Immature natural killer cell (primary cell): ENCODE measurements around the gene PITPNC1. TPM values are rescaled to one million over a fixed set of nuclear protein-coding genes. Genes with fewer than 3 reads are reported as not detected.
"Not testable (repeated sequence)": the region's sequence is repeated elsewhere in the genome, so short reads cannot be mapped to it uniquely, and the experiment has no call there.

Source experiments
- DNase-seq, 3 donors: peaks; one replicate each; pipeline ENCODE4 v3.0.0; 2022; ENCODE audit warnings: mixed read lengths in 1 of 3
- H3K27ac Mint-ChIP-seq, 6 donors: one replicate each; pipeline ENCODE4 v1.8.0; 2020; ENCODE audit warnings: mixed read lengths in 6 of 6, mild to moderate bottlenecking in 5 of 6, inconsistent platforms in 4 of 6, moderate library complexity in 3 of 6
- H3K27me3 Mint-ChIP-seq, 3 donors: one replicate each; pipeline ENCODE4 v1.8.0; 2020 to 2021; ENCODE audit warnings: low read depth in 3 of 3, mild to moderate bottlenecking in 3 of 3, mixed read lengths in 3 of 3, moderate library complexity in 3 of 3, inconsistent platforms in 1 of 3
- H3K36me3 Mint-ChIP-seq, 3 donors: one replicate each; pipeline ENCODE4 v1.8.0; 2020; ENCODE audit warnings: mixed read lengths in 3 of 3, inconsistent platforms in 2 of 3, mild to moderate bottlenecking in 2 of 3
- H3K4me1 Mint-ChIP-seq, 2 donors: one replicate each; pipeline ENCODE4 v1.8.0; 2020; ENCODE audit warnings: inconsistent platforms in 2 of 2, mild to moderate bottlenecking in 2 of 2, mixed read lengths in 2 of 2, moderate library complexity in 1 of 2
- H3K4me3 Mint-ChIP-seq, 5 donors: one replicate each; pipeline ENCODE4 v1.8.0; 2020; ENCODE audit warnings: mild to moderate bottlenecking in 5 of 5, mixed read lengths in 5 of 5, inconsistent platforms in 3 of 5, moderate library complexity in 3 of 5
- H3K9me3 Mint-ChIP-seq, 6 donors: one replicate each; pipeline ENCODE4 v1.8.0; 2020; ENCODE audit warnings: mild to moderate bottlenecking in 6 of 6, mixed read lengths in 6 of 6, inconsistent platforms in 4 of 6, moderate library complexity in 3 of 6
- polyA plus RNA-seq, 3 donors: library from polyadenylated mRNA; unstranded; fragments of 300-500 nt; fragmentation: Illumina TruSeq; gene quantifications; one replicate each; pipeline ENCODE4 v1.2.3, GENCODE V29; 2021

Gene PITPNC1
- polyA plus RNA-seq, 3 donors from 2014 or later, result 119 to 155 (median 150) TPM

- peak overlapping the region; percentile 73 to 89 (median 86) for H3K27ac Mint-ChIP-seq
- peaks cover 9 to 19% (median 13%) of the 10 kb centered on the region in 3 donors for H3K27me3 Mint-ChIP-seq
- H3K36me3 Mint-ChIP-seq, result peaks cover 3 to 14% (median 8%) of the 10 kb centered on the region in 3 donors
- H3K4me3 Mint-ChIP-seq, result peak overlapping the region; percentile 85 to 96 (median 93)
- peak; percentile 47 to 60 (median 59) for DNase-seq
- H3K4me1 Mint-ChIP-seq, result peaks cover 52% of the 10 kb centered on the region in 2 donors
- H3K9me3 Mint-ChIP-seq, result no peaks in the 10 kb centered on the region
Measured at GRCh38 chr17:67377488-67378453, 690 bp downstream of the PITPNC1 start.

- DNase-seq, result peak; percentile 80 to 86 (median 86)
- peak overlapping the region; percentile 86 to 97 (median 94) for H3K27ac Mint-ChIP-seq
- H3K4me3 Mint-ChIP-seq, result peak overlapping the region; percentile 93 to 96 (median 94)
- peaks cover 9 to 19% (median 13%) of the 10 kb centered on the region in 3 donors for H3K27me3 Mint-ChIP-seq
- H3K4me1 Mint-ChIP-seq, result peaks cover 58 to 59% of the 10 kb centered on the region in 2 donors
- H3K36me3 Mint-ChIP-seq, result peaks cover 3 to 14% (median 8%) of the 10 kb centered on the region in 3 donors
- H3K9me3 Mint-ChIP-seq, result no peaks in the 10 kb centered on the region
Measured at GRCh38 chr17:67378454-67379250, 1.6 kb downstream of the PITPNC1 start.

- peak overlapping the region; percentile 86 to 97 (median 94) for H3K27ac Mint-ChIP-seq
- no peaks in the 10 kb centered on the region for H3K9me3 Mint-ChIP-seq
- H3K4me1 Mint-ChIP-seq, result peaks cover 63 to 64% of the 10 kb centered on the region in 2 donors
- H3K27me3 Mint-ChIP-seq, result peaks cover 9 to 19% (median 13%) of the 10 kb centered on the region in 3 donors
- peak overlapping the region; percentile 93 to 96 (median 94) for H3K4me3 Mint-ChIP-seq
- peaks cover 3 to 14% (median 8%) of the 10 kb centered on the region in 3 donors for H3K36me3 Mint-ChIP-seq
- DNase-seq, result no peak
Measured at GRCh38 chr17:67379251-67379630, 2.2 kb downstream of the PITPNC1 start.

GRCh38 chr17:67381929-67382257, 4.8 kb downstream of the PITPNC1 start:
- H3K9me3 Mint-ChIP-seq, result no peaks in the 10 kb centered on the region
- peak overlapping the region; percentile 76 to 85 (median 82) for H3K27ac Mint-ChIP-seq
- H3K27me3 Mint-ChIP-seq, result peaks cover 7 to 13% (median 11%) of the 10 kb centered on the region in 3 donors
- H3K4me1 Mint-ChIP-seq, result peaks cover 61 to 66% of the 10 kb centered on the region in 2 donors
- no peak for DNase-seq
- peak overlapping the region; percentile 1 to 58 (median 54) for H3K4me3 Mint-ChIP-seq
- H3K36me3 Mint-ChIP-seq, result peaks cover 3 to 14% (median 8%) of the 10 kb centered on the region in 3 donors

GRCh38 chr17:67385122-67385988, 8.3 kb downstream of the PITPNC1 start:
- peaks cover 1 to 6% (median 5%) of the 10 kb centered on the region in 3 donors for H3K27me3 Mint-ChIP-seq
- peaks cover 81% of the 10 kb centered on the region in 2 donors for H3K4me1 Mint-ChIP-seq
- H3K27ac Mint-ChIP-seq, result peak overlapping the region in 4 of 6 donors; percentile 34 to 83 (median 58)
- no peak overlapping the region for H3K4me3 Mint-ChIP-seq
- H3K9me3 Mint-ChIP-seq, result no peaks in the 10 kb centered on the region
- DNase-seq, result no peak
- peaks cover 2 to 11% (median 8%) of the 10 kb centered on the region in 3 donors for H3K36me3 Mint-ChIP-seq

GRCh38 chr17:67386965-67387551, 10.0 kb downstream of the PITPNC1 start:
- DNase-seq, result peak in 2 of 3 donors; percentile 49 to 56
- Mint-ChIP-seq H3K36me3 (peaks cover 2 to 11% (median 3%) of the 10 kb centered on the region in 3 donors), H3K27me3 (peaks cover 6 to 13% (median 12%) of the 10 kb centered on the region in 3 donors), H3K27ac (peak overlapping the region; percentile 74 to 91 (median 84)), H3K4me3 (peak overlapping the region; percentile 32 to 75 (median 64)), H3K4me1 (peaks cover 84 to 88% of the 10 kb centered on the region in 2 donors), H3K9me3 (no peaks in the 10 kb centered on the region)

- H3K9me3 Mint-ChIP-seq, DNase-seq: not testable (repeated sequence)
- peaks cover 0 to 13% (median 2%) of the 10 kb centered on the region in 3 donors for H3K36me3 Mint-ChIP-seq
- peak overlapping the region; percentile 95 to 100 (median 99) for H3K27ac Mint-ChIP-seq
- H3K27me3 Mint-ChIP-seq, result peaks cover 6 to 17% (median 13%) of the 10 kb centered on the region in 3 donors
- peaks cover 85 to 93% of the 10 kb centered on the region in 2 donors for H3K4me1 Mint-ChIP-seq
- H3K4me3 Mint-ChIP-seq, result peak overlapping the region in 1 of 5 donors; percentile 8
Measured at GRCh38 chr17:67388536-67388935, 11.5 kb downstream of the PITPNC1 start.

- peaks cover 6 to 17% (median 17%) of the 10 kb centered on the region in 3 donors for H3K27me3 Mint-ChIP-seq
- peaks cover 0 to 14% (median 2%) of the 10 kb centered on the region in 3 donors for H3K36me3 Mint-ChIP-seq
- no peaks in the 10 kb centered on the region for H3K9me3 Mint-ChIP-seq
- H3K4me3 Mint-ChIP-seq, result peak overlapping the region in 4 of 5 donors; percentile 26 to 95 (median 92)
- no peak for DNase-seq
- H3K27ac Mint-ChIP-seq, result peak overlapping the region; percentile 95 to 100 (median 99)
- peaks cover 85 to 93% of the 10 kb centered on the region in 2 donors for H3K4me1 Mint-ChIP-seq
Measured at GRCh38 chr17:67388986-67389385, 11.9 kb downstream of the PITPNC1 start.

GRCh38 chr17:67390006-67390645, 13.0 kb downstream of the PITPNC1 start:
- Mint-ChIP-seq H3K36me3 (peaks cover 0 to 23% (median 2%) of the 10 kb centered on the region in 3 donors), H3K27ac (peak overlapping the region; percentile 95 to 100 (median 99)), H3K4me1 (peaks cover 89 to 92% of the 10 kb centered on the region in 2 donors), H3K27me3 (peaks cover 6 to 17% (median 17%) of the 10 kb centered on the region in 3 donors), H3K9me3 (no peaks in the 10 kb centered on the region), H3K4me3 (peak overlapping the region; percentile 87 to 97 (median 94))
- no peak for DNase-seq

GRCh38 chr17:67390646-67391361, 13.7 kb downstream of the PITPNC1 start:
- no peaks in the 10 kb centered on the region for H3K9me3 Mint-ChIP-seq
- peaks cover 0 to 23% (median 2%) of the 10 kb centered on the region in 3 donors for H3K36me3 Mint-ChIP-seq
- peaks cover 91 to 92% of the 10 kb centered on the region in 2 donors for H3K4me1 Mint-ChIP-seq
- DNase-seq, result peak; percentile 84 to 89 (median 84)
- H3K27ac Mint-ChIP-seq, result peak overlapping the region; percentile 95 to 100 (median 99)
- peaks cover 4 to 17% (median 17%) of the 10 kb centered on the region in 3 donors for H3K27me3 Mint-ChIP-seq
- peak overlapping the region; percentile 87 to 97 (median 94) for H3K4me3 Mint-ChIP-seq

- H3K4me3 Mint-ChIP-seq, result peak overlapping the region; percentile 61 to 97 (median 94)
- DNase-seq, result no peak
Measured at GRCh38 chr17:67392111-67392510, 15.0 kb downstream of the PITPNC1 start.

More at GRCh38 chr17:67392111-67392510, 15.0 kb downstream of the PITPNC1 start:
- H3K4me1 Mint-ChIP-seq, result peaks cover 83 to 84% of the 10 kb centered on the region in 2 donors
- no peaks in the 10 kb centered on the region for H3K9me3 Mint-ChIP-seq
- H3K27ac Mint-ChIP-seq, result peak overlapping the region; percentile 95 to 100 (median 99)
- peaks cover 4 to 17% (median 17%) of the 10 kb centered on the region in 3 donors for H3K27me3 Mint-ChIP-seq
- peaks cover 0 to 23% (median 2%) of the 10 kb centered on the region in 3 donors for H3K36me3 Mint-ChIP-seq
